Rectal smooth muscle tissue (tissue), 1 donor: ENCODE data around the gene C20orf202.

ENCODE experiments used
- H3K27ac ChIP-seq: one replicate; pipeline ENCODE4 v1.7.0; 2013; ENCODE audit warnings: low read depth, low read length, inconsistent platforms
- H3K27me3 ChIP-seq: one replicate; pipeline ENCODE4 v1.7.0; 2013; ENCODE audit warnings: low read length; ENCODE audit not compliant: control insufficient read depth, insufficient read depth
- H3K36me3 ChIP-seq: one replicate; pipeline ENCODE4 v1.7.0; 2013; ENCODE audit warnings: low read length; ENCODE audit not compliant: control insufficient read depth, insufficient read depth
- H3K4me1 ChIP-seq: one replicate; pipeline ENCODE4 v1.7.0; 2013; ENCODE audit warnings: low read length; ENCODE audit not compliant: control insufficient read depth, insufficient read depth
- H3K4me3 ChIP-seq: one replicate; pipeline ENCODE4 v1.7.0; 2013; ENCODE audit warnings: low read length
- H3K9ac ChIP-seq: one replicate; pipeline ENCODE4 v1.7.0; 2013; ENCODE audit warnings: low read length

The C20orf202 gene

DNA sequence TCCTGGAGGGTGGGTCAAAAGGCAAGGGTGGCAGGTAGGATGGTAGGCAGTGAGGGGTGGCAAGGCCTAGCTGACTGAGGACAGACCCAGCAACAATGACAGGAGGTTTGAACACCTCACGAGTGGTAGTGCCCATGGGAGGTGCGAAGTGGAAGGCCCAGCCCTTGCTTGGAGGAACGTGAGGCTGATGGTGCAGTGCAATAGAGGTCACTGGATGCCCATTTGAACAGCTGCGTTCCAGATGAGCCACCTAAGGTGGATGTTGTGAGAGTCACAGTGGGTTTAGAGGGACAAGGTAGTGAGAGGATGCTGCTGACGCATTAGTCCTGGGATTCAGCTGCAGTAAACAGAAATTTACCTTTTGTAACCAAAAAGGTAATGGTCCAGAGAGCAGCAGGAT is 34.0 kb upstream of the C20orf202 start:
- Histone ChIP-seq H3K27ac (no peak overlapping the region), H3K9ac (no peak overlapping the region), H3K27me3 (no peaks in the 10 kb centered on the region), H3K36me3 (peaks cover 38% of the 10 kb centered on the region), H3K4me1 (no peaks in the 10 kb centered on the region), H3K4me3 (no peak overlapping the region)

GRCh38 chr20:1171461-1172093 is 31.7 kb upstream of the C20orf202 start:
- Histone ChIP-seq H3K36me3 (peaks cover 21% of the 10 kb centered on the region), H3K9ac (no peak overlapping the region), H3K4me3 (no peak overlapping the region), H3K27me3 (no peaks in the 10 kb centered on the region), H3K27ac (no peak overlapping the region), H3K4me1 (no peaks in the 10 kb centered on the region)

DNA sequence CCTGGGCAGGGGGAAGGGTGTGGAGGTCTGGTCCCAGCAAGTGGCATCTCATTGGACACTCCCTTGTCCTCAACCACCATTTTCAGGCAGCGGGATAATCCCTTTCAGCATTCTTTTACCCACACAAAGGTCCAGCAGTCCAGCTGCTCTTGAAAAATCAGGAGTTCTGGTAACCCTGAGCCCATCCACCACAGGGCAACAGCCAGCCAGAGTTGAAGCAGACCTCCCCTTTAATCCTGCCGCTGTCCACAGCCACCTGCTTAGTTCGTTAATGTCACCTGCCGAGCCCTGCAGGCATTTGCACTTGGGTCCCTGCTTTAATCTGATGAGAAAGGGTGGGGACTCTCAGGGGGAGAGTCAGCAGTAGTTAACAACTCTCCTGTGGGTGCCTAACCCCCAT is 29.6 kb upstream of the C20orf202 start:
- peaks cover 14% of the 10 kb centered on the region for H3K36me3 ChIP-seq
- H3K27me3 ChIP-seq = no peaks in the 10 kb centered on the region
- no peak overlapping the region for H3K27ac ChIP-seq
- no peak overlapping the region for H3K4me3 ChIP-seq
- H3K9ac ChIP-seq = no peak overlapping the region
- H3K4me1 ChIP-seq = no peaks in the 10 kb centered on the region

DNA sequence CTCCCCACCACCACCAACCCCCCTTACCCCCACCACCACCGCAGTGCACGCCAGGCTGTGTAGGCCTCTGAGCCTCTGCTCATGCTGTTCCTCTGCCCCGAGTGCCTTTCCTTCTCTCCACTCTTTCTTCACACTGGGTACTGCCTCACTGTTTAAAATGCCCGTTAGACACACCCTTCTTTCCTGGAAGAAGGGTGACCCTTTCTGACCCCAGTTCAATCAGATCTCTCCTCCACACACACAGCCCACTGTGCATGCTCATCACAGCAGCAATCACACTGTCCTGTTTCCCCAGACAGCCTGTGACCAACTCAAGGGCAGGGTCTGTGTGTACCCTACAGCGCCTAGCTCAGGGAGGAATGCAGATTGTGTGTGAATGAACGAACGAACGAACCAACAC is 28.5 kb upstream of the C20orf202 start:
- no peak overlapping the region for H3K9ac ChIP-seq
- H3K4me1 ChIP-seq = no peaks in the 10 kb centered on the region
- H3K27me3 ChIP-seq = no peaks in the 10 kb centered on the region
- H3K27ac ChIP-seq = no peak overlapping the region
- H3K36me3 ChIP-seq = peaks cover 7% of the 10 kb centered on the region
- no peak overlapping the region for H3K4me3 ChIP-seq

DNA sequence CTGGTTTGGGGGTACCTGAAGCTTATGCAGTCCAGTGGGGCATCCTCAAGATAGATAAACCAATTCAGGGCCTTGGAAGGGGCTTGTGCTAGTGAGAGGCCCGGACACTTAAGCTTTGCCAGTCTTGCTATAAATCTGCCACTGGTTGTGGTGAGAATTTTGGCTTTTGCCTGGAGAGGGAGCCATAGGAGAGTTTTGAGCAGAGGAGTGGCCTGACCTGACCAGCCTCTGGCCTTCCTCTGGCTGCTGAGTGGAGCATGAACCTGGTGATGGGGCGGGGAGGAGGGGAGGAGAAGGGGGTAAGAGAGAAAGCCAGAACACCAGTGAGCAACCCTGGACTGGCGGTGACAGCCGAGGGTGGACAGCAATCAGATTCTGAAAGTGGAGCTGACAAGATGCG is 25.6 kb upstream of the C20orf202 start:
- Histone ChIP-seq H3K27me3 (no peaks in the 10 kb centered on the region), H3K9ac (no peak overlapping the region), H3K4me1 (no peaks in the 10 kb centered on the region), H3K36me3 (no peaks in the 10 kb centered on the region), H3K27ac (no peak overlapping the region), H3K4me3 (no peak overlapping the region)

DNA sequence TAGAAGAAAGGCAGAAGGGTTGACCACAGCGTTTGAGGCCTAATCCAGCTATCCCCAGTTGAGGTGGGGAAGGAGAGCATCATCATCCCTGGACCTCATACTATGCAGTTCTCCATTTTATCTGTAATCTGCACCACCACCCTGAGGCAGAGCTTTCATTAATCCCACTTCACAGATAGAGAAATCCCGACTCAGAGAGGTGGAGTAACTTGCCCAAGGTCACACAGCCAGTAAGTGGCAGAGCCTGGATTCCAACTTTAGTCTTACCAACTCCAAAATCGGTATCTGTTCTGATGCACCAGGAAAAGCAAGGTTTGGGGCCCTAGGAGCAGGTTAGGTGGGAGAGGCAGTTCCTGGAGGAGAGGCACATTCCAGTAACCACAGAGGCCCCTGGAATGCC is 25.2 kb upstream of the C20orf202 start:
- Histone ChIP-seq H3K27ac (no peak overlapping the region), H3K9ac (no peak overlapping the region), H3K36me3 (no peaks in the 10 kb centered on the region), H3K4me1 (no peaks in the 10 kb centered on the region), H3K27me3 (no peaks in the 10 kb centered on the region), H3K4me3 (no peak overlapping the region)

GRCh38 chr20:1178623-1179022 is 24.6 kb upstream of the C20orf202 start:
- no peak overlapping the region for H3K9ac ChIP-seq
- H3K27ac ChIP-seq = no peak overlapping the region
- H3K4me1 ChIP-seq = no peaks in the 10 kb centered on the region
- H3K27me3 ChIP-seq = no peaks in the 10 kb centered on the region
- no peak overlapping the region for H3K4me3 ChIP-seq
- H3K36me3 ChIP-seq = no peaks in the 10 kb centered on the region

DNA sequence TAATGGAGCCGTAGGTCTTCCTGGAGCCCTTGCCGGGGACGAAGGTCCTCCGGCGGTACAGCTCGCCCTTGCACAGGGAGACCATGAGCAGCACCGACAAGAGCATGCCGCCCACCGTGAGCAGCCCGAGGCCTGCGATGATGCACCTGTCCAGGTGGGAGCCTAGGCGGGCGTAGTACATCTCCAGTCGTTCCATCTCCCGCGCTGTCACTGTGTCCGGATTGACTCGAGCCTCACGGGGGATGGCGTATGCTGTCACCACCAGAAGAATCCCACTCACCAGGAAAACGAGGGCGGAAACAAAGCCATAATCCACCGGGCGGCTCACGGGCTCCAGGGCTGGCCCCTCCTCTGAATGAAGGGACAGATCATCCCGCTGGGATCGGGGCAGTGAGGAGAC is 22.3 kb upstream of the C20orf202 start:
- Histone ChIP-seq H3K36me3 (no peaks in the 10 kb centered on the region), H3K9ac (no peak overlapping the region), H3K27ac (no peak overlapping the region), H3K27me3 (no peaks in the 10 kb centered on the region), H3K4me1 (no peaks in the 10 kb centered on the region), H3K4me3 (no peak overlapping the region)

DNA sequence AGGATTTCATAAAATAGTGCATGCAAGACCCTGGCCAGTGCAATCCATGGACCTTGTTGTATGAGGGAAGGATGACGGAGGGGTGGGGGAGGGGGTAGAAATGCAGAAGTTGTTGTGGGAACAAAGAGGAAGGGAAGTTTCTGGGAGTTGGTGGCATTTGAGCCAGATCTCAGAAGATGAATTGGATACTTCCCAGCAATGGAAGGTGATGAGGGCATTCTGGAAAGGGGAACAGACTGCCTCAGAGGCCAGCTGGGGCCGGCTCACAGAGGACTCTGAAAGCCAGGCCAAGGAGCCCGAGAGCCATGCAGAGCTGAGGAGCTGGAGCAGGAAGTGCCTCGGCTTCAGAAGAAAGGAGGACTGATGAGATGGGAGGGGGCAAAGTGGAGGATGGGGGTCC is 21.1 kb upstream of the C20orf202 start:
- Histone ChIP-seq H3K9ac (no peak overlapping the region), H3K27me3 (no peaks in the 10 kb centered on the region), H3K36me3 (no peaks in the 10 kb centered on the region), H3K4me1 (no peaks in the 10 kb centered on the region), H3K27ac (no peak overlapping the region), H3K4me3 (no peak overlapping the region)

DNA sequence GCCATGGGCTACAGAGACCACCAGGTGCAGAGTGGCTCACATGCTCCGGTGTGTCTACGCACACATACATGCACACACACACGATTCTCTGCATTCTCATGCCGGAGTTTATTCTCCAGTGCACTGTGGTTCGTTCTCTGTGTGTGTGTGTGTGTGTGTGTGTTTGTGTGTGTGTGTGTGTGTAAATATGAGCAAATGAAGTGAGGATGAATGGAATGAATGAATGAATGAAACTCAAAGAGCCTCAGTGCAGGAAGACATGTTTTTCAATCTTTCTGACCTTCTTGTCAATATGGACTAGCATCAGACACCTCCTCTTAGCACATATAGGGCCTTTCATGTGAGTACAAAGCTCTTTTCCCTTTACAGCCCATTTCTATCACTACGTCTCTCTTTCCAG is 20.1 kb upstream of the C20orf202 start:
- H3K9ac ChIP-seq = no peak overlapping the region
- H3K27me3 ChIP-seq = no peaks in the 10 kb centered on the region
- no peaks in the 10 kb centered on the region for H3K36me3 ChIP-seq
- H3K4me3 ChIP-seq = no peak overlapping the region
- no peaks in the 10 kb centered on the region for H3K4me1 ChIP-seq
- H3K27ac ChIP-seq = no peak overlapping the region

DNA sequence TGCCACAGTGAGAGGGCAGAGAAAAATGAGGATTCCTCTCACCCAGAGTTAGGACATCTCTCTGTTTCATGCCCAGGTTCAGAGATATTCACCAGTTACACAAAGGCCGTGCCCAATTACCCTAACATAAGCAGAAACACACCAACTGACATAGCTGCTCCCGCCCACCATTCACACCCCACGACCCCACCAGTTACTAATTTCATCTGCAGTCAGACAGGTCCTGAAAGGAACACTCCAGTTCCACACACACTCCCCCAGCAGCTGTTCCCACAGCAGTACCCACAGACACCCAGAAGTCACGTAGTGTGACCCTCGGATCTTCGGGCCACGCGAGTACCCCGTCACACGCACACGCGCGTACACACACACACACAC is 19.0 kb upstream of the C20orf202 start:
- Histone ChIP-seq H3K4me1 (no peaks in the 10 kb centered on the region), H3K27me3 (no peaks in the 10 kb centered on the region), H3K27ac (no peak overlapping the region), H3K9ac (no peak overlapping the region), H3K36me3 (no peaks in the 10 kb centered on the region), H3K4me3 (no peak overlapping the region)

DNA sequence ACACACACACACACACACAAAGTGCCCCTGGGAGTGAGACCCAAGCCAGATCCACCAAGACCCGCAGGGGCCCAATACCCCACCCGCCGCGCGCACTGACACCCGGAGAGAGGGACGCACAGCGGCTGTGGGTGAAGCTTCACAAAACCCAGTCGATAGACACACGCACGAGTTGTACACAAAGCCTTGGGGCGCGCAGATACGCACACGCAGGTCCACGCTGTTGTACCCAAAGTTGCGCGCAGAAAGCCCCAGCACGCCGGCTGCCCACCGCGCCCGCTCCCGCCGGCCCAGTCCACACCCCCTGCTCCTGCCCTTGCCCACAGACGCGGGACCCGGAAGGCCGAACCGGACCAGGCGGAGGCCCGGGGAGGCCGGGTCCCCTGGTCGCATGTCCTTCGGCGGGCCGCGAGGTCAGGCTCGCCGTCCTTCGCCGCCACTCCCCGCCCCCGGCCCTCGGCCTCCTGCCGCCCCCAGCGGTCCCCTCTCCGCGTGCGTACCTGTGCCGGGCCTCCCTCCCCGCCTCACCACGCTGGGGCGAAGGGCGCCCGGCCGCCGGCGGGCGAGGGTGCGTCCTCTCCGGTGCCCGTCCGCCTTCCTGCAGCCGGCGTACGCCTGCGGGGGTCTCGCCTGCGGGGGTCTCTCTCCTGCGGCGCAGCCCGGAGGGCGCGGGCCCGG is 18.5 kb upstream of the C20orf202 start, which contains the start of gene TMEM74B:
Gene TMEM74B (minus strand): TSS at position 344 of the 678 bp plus-strand sequence. CDS start 1,180 bp downstream, outside the sequence.
- Histone ChIP-seq H3K36me3 (no peaks in the 10 kb centered on the region), H3K27ac (no peak within 1 kb of the TSS), H3K9ac (no peak within 1 kb of the TSS), H3K4me1 (no peaks in the 10 kb centered on the region), H3K27me3 (no peaks in the 10 kb centered on the region), H3K4me3 (no peak within 1 kb of the TSS)

DNA sequence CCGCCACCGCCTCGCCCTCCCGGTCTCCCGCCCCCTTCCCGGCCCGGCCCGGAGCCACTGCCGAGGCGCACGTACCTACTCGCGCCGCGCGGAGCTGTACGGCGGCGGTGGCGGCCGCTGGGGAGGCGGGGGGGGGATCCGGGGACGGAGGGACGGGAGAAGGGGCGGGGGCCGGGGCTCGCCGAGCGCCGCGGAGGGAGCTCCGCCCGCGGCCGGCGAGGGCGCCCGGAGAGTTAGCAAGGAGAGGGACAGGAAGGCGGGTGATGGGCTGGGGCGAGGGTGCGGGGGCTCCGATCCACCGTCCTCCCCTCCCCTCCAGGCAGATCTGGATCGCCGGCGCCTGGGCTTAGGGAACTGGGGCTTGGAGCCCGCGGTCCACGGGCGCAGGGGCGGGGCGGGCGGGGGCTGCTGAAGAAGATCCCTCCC is 17.9 kb upstream of the C20orf202 start:
- H3K27ac ChIP-seq = no peak overlapping the region
- no peaks in the 10 kb centered on the region for H3K27me3 ChIP-seq
- no peak overlapping the region for H3K9ac ChIP-seq
- H3K4me1 ChIP-seq = no peaks in the 10 kb centered on the region
- no peaks in the 10 kb centered on the region for H3K36me3 ChIP-seq
- H3K4me3 ChIP-seq = no peak overlapping the region
